SK-N-MC (cell line): ENCODE results near the gene LYPD8.

Source experiments
- EZH2 ChIP-seq: fragments of 200-600 bp; sonication (generic); IDR thresholded peaks from one replicate; pipeline ENCODE4 v1.6.1; 2017; ENCODE audit warnings: antibody characterized with exemption
- FOXP2 ChIP-seq: optimal IDR thresholded peaks from 2 replicates; pipeline ENCODE3; 2011; ENCODE audit warnings: mild to moderate bottlenecking, moderate library complexity; ENCODE audit not compliant: insufficient read depth; ENCODE audit errors: extremely low read length, control extremely low read depth
- POLR2AphosphoS5 ChIP-seq: IDR thresholded peaks from 2 replicates; pipeline ENCODE4 v1.6.1; 2012; ENCODE audit warnings: mild to moderate bottlenecking, low read depth, low read length, borderline replicate concordance

DNA sequence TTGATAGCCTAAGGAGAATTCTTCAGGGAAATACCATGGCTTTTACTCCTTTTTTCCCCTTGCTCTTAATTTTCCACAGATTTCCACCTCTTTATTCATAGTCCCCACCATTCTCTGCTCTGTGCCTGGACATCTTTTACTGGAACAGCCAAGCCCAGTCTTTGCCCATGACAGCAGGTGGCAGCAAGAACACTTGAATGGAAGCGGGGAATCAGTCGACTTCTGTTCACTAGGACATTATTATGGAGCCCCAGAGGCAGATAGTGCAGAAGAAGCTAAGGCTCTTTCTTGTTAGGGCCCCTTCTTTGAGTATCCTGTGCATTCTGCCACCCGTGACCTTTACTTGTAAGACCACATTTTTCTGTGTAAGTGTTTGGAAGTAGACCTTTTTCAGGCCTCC lies 59.3 kb downstream of the LYPD8 start:
- TF ChIP-seq EZH2 (no peak), POLR2AphosphoS5 (no peak), FOXP2 (no peak)
